SK-N-SH (cell line): ENCODE measurements around the gene OR9Q1. TPM values are rescaled to one million over a fixed set of nuclear protein-coding genes. Genes with fewer than 3 reads are reported as not detected.

Experiments used
- CTCF ChIA-PET: fragments of 300-600, 350-600 bp; formaldehyde crosslinking; extraction: SDS; loops from one replicate; lab custom pipeline; 2021; lab: Yijun Ruan, JAX
- POLR2A ChIA-PET: fragments of 350-600 bp; sonication (Branson Sonifier 250); formaldehyde crosslinking; extraction: SDS; loops from one replicate; lab custom pipeline; 2020; ENCODE audit warnings: antibody characterized with exemption, inconsistent platforms; lab: Yijun Ruan, JAX
- DNase-seq: peaks from one replicate; pipeline ENCODE4 v3.0.0; 2012
- H2AFZ ChIP-seq: fragments of 200-600 bp; sonication (generic); 2 replicates; pipeline ENCODE4 v1.8.1; 2016; ENCODE audit warnings: antibody characterized with exemption, mild to moderate bottlenecking, low read depth
- H3F3A ChIP-seq: fragments of 200-600 bp; sonication (generic); replicated peaks from 2 replicates; pipeline ENCODE3; 2016; ENCODE audit warnings: antibody characterized with exemption, mild to moderate bottlenecking; ENCODE audit not compliant: insufficient read depth
- H3K27ac ChIP-seq, 2 experiments: fragments of 200-500 bp in 1 of 2; fragments of 200-600 bp in 1 of 2; sonication (Bioruptor generic) in 1 of 2; sonication (generic), shearing (Covaris generic) in 1 of 2; 2 replicates each; pipeline versions ENCODE4 v1.5.1 to v1.6.1; 2014 to 2016; ENCODE audit warnings: low read depth in 2 of 2, inconsistent platforms in 1 of 2, low read length in 1 of 2, mild to moderate bottlenecking in 1 of 2, mixed read lengths in 1 of 2
- H3K27me3 ChIP-seq: fragments of 200-600 bp; sonication (generic), shearing (Covaris generic); 2 replicates; pipeline ENCODE4 v1.6.1; 2016; ENCODE audit warnings: mixed run types; ENCODE audit not compliant: insufficient read depth
- H3K36me3 ChIP-seq, 2 experiments: fragments of 200-500 bp in 1 of 2; fragments of 200-600 bp in 1 of 2; sonication (Bioruptor generic) in 1 of 2; sonication (generic) in 1 of 2; replicated peaks in 1 of 2; 2 replicates each; pipeline versions ENCODE3 to v1.5.1; 2014 to 2016; ENCODE audit warnings: low read length in 1 of 2, mild to moderate bottlenecking in 1 of 2; ENCODE audit not compliant: insufficient read depth in 2 of 2, control insufficient read depth in 1 of 2
- H3K4me1 ChIP-seq, 2 experiments: fragments of 200-500 bp in 1 of 2; fragments of 200-600 bp in 1 of 2; sonication (Bioruptor generic) in 1 of 2; sonication (generic), shearing (Covaris generic) in 1 of 2; 2 replicates each; pipeline versions ENCODE4 v1.5.1 to v1.6.1; 2014 to 2016; ENCODE audit warnings: low read depth in 1 of 2, low read length in 1 of 2, mixed run types in 1 of 2; ENCODE audit not compliant: insufficient read depth in 2 of 2, control insufficient read depth in 1 of 2
- H3K4me2 ChIP-seq: fragments of 200-600 bp; sonication (generic), shearing (Covaris generic); 2 replicates; pipeline ENCODE4 v1.6.1; 2017; ENCODE audit warnings: mixed run types
- H3K4me3 ChIP-seq, 2 experiments: fragments of 200-500 bp in 1 of 2; fragments of 200-600 bp in 1 of 2; sonication (Bioruptor generic) in 1 of 2; sonication (generic), shearing (Covaris generic) in 1 of 2; 2 replicates each; pipeline versions ENCODE4 v1.5.1 to v1.8.1; 2014 to 2016; ENCODE audit warnings: low read depth in 2 of 2, inconsistent platforms in 1 of 2, low read length in 1 of 2, mild to moderate bottlenecking in 1 of 2, mixed read lengths in 1 of 2, moderate library complexity in 1 of 2
- H3K79me2 ChIP-seq: fragments of 200-600 bp; sonication (generic); 2 replicates; pipeline ENCODE4 v1.8.1; 2017; ENCODE audit warnings: mild to moderate bottlenecking; ENCODE audit not compliant: insufficient read depth
- H3K9ac ChIP-seq: fragments of 200-600 bp; sonication (generic); 2 replicates; pipeline ENCODE4 v1.6.1; 2017; ENCODE audit warnings: mixed run types
- H3K9me2 ChIP-seq: fragments of 200-600 bp; sonication (generic); 2 replicates; pipeline ENCODE4 v1.6.1; 2017; ENCODE audit warnings: mixed run types
- H3K9me3 ChIP-seq: fragments of 200-600 bp; sonication (generic); 2 replicates; pipeline ENCODE4 v1.6.1; 2017; ENCODE audit warnings: mixed run types, mild to moderate bottlenecking, moderate library complexity
- H4K20me1 ChIP-seq: fragments of 200-600 bp; sonication (generic); 2 replicates; pipeline ENCODE4 v1.6.1; 2017; ENCODE audit warnings: mild to moderate bottlenecking, mixed run types; ENCODE audit not compliant: insufficient read depth
- CTCF ChIP-seq: fragments of 200-600 bp; sonication (generic); IDR thresholded peaks from 2 replicates; pipeline ENCODE4 v1.6.1; 2017; ENCODE audit warnings: antibody characterized with exemption, mild to moderate bottlenecking, moderate library complexity
- ELF1 ChIP-seq: IDR thresholded peaks from 2 replicates; pipeline ENCODE4 v1.4.0; 2012
- FOXJ3 ChIP-seq: sonication (generic); formaldehyde crosslinking; IDR thresholded peaks from 2 replicates; pipeline ENCODE4 v1.5.1; 2020; ENCODE audit warnings: mild to moderate bottlenecking, missing genetic modification reagents
- FOXM1 ChIP-seq: IDR thresholded peaks from 2 replicates; pipeline ENCODE4 v1.4.0; 2012; ENCODE audit warnings: low read depth, mild to moderate bottlenecking
- JUND ChIP-seq: IDR thresholded peaks from 2 replicates; pipeline ENCODE4 v1.4.0; 2012
- MAX ChIP-seq: IDR thresholded peaks from 2 replicates; pipeline ENCODE4 v1.4.0; 2012; ENCODE audit warnings: low read depth
- MXI1 ChIP-seq: IDR thresholded peaks from 2 replicates; pipeline ENCODE4 v1.6.1; 2012; ENCODE audit warnings: mild to moderate bottlenecking, low read depth, low read length, improper control_type of control experiment
- RCOR1 ChIP-seq: fragments of 150-350 bp; IDR thresholded peaks from 2 replicates; pipeline ENCODE4 v1.6.1; 2017; ENCODE audit warnings: antibody characterized with exemption, low read length
- REST ChIP-seq: IDR thresholded peaks from 2 replicates; pipeline ENCODE4 v1.6.1; 2012; ENCODE audit warnings: mild to moderate bottlenecking, low read depth, low read length, moderate library complexity
- RXRA ChIP-seq: IDR thresholded peaks from 2 replicates; pipeline ENCODE4 v1.4.0; 2012; ENCODE audit warnings: low read depth, mild to moderate bottlenecking, borderline replicate concordance
- SMC3 ChIP-seq: IDR thresholded peaks from 2 replicates; pipeline ENCODE4 v1.6.1; 2012; ENCODE audit warnings: low read depth, low read length, improper control_type of control experiment
- TAF1 ChIP-seq: IDR thresholded peaks from 2 replicates; pipeline ENCODE4 v1.6.1; 2012; ENCODE audit warnings: low read depth, mild to moderate bottlenecking, low read length, moderate library complexity, borderline replicate concordance
- TEAD4 ChIP-seq: IDR thresholded peaks from 2 replicates; pipeline ENCODE4 v1.4.0; 2012; ENCODE audit warnings: mild to moderate bottlenecking, borderline replicate concordance; ENCODE audit not compliant: insufficient read depth
- USF1 ChIP-seq: IDR thresholded peaks from 2 replicates; pipeline ENCODE4 v1.4.0; 2012; ENCODE audit warnings: low read depth, borderline replicate concordance
- USF2 ChIP-seq: fragments of 150-350 bp; IDR thresholded peaks from 2 replicates; pipeline ENCODE4 v1.6.1; 2017; ENCODE audit warnings: antibody characterized with exemption, low read length, low read depth, borderline replicate concordance
- YY1 ChIP-seq: IDR thresholded peaks from 2 replicates; pipeline ENCODE4 v1.4.0; 2012; ENCODE audit warnings: low read depth, mild to moderate bottlenecking
- WGBS: methylation state at CpG from one replicate; pipeline ENCODE4 v1.1.6; 2017; ENCODE audit warnings: low lambda C conversion rate; 5-methylcytosine and 5-hydroxymethylcytosine counted together
- polyA plus RNA-seq, 3 experiments: library from polyadenylated mRNA; depleted of rRNA; stranded (reverse); fragments of >200 nt; gene quantifications; 2 replicates each; pipeline ENCODE4 v1.2.3, GENCODE V29; 2012

Gene OR9Q1
- polyA plus RNA-seq, 1 of the 3 experiments (the other 2 are of a cell fraction) = not detected

GRCh38 chr11:58178444-58178843, 154.8 kb downstream of the OR9Q1 start:
- Histone ChIP-seq H3K9ac (no peak overlapping the region), H3K27ac (no peak overlapping the region), H3K27me3 (no peaks in the 10 kb centered on the region), H3K4me1 (no peaks in the 10 kb centered on the region), H3K9me3 (no peaks in the 10 kb centered on the region), H3K36me3 (no peaks in the 10 kb centered on the region), H3K9me2 (no peaks in the 10 kb centered on the region), H3F3A (no peaks in the 10 kb centered on the region), H3K4me3 (no peak overlapping the region), H4K20me1 (no peaks in the 10 kb centered on the region), H3K4me2 (no peak overlapping the region), H2AFZ (no peak overlapping the region), H3K79me2 (no peaks in the 10 kb centered on the region)
- TF ChIP-seq TAF1 (no peak), REST (no peak), USF1 (no peak), JUND (no peak), FOXJ3 (CRISPR knock-in tag) (no peak), SMC3 (no peak), RXRA (no peak), MAX (no peak), CTCF (no peak), FOXM1 (no peak), MXI1 (no peak), USF2 (no peak), TEAD4 (no peak), ELF1 (no peak), RCOR1 (no peak), YY1 (no peak)
- DNase-seq = no peak
- ChIA-PET CTCF (interaction anchor here (0.6 kb wide), 1 partner anchor 26 kb away, joined by 3 read pairs; no protein-coding TSS in a partner anchor), POLR2A (no interaction called here)
- 1% methylated on average over 6 of the region's 6 CpGs for WGBS
